Neuronal stem cell (in vitro differentiated cells): ENCODE measurements around the gene SLX9.
A peak's percentile ranks its signal among the peaks of the same experiment; 100 is the strongest.
"Not testable (repeated sequence)": the region's sequence is repeated elsewhere in the genome, so short reads cannot be mapped to it uniquely, and the experiment has no call there.

ENCODE experiments used
- DNase-seq: peaks from one replicate; pipeline ENCODE4 v3.0.0-alpha.2; 2013; ENCODE audit warnings: low spot score
- H2AFZ ChIP-seq: one replicate; pipeline ENCODE4 v1.6.1; 2013; ENCODE audit warnings: mild to moderate bottlenecking, low read length, inconsistent platforms
- H2AK5ac ChIP-seq: 2 replicates; pipeline ENCODE4 v1.6.1; 2013; ENCODE audit warnings: low read depth, mild to moderate bottlenecking, inconsistent platforms, low read length, moderate library complexity, mixed read lengths
- H2BK120ac ChIP-seq: 2 replicates; pipeline ENCODE4 v1.6.1; 2013; ENCODE audit warnings: low read depth, mild to moderate bottlenecking, inconsistent platforms, low read length, moderate library complexity, mixed read lengths
- H2BK12ac ChIP-seq: one replicate; pipeline ENCODE4 v1.6.1; 2013; ENCODE audit warnings: low read length, inconsistent platforms
- H2BK15ac ChIP-seq: 2 replicates; pipeline ENCODE4 v1.6.1; 2013; ENCODE audit warnings: mild to moderate bottlenecking, low read length, inconsistent platforms, mixed read lengths
- H2BK5ac ChIP-seq: one replicate; pipeline ENCODE4 v1.6.1; 2013; ENCODE audit warnings: inconsistent platforms, mild to moderate bottlenecking, low read length, moderate library complexity
- H3K14ac ChIP-seq: one replicate; pipeline ENCODE4 v1.6.1; 2013; ENCODE audit warnings: low read length, inconsistent platforms
- H3K18ac ChIP-seq: 2 replicates; pipeline ENCODE4 v1.6.1; 2013; ENCODE audit warnings: low read length, inconsistent platforms
- H3K23ac ChIP-seq: 2 replicates; pipeline ENCODE4 v1.6.1; 2013; ENCODE audit warnings: low read depth, mild to moderate bottlenecking, mixed read lengths, low read length, inconsistent platforms; ENCODE audit not compliant: poor library complexity
- H3K27ac ChIP-seq: replicated peaks from 3 replicates; pipeline ENCODE4 v1.5.1; 2013; ENCODE audit warnings: low read length, inconsistent platforms
- H3K27me3 ChIP-seq, 3 experiments: 2 replicates each; pipeline ENCODE4 v1.6.1; 2013; ENCODE audit warnings: low read length in 3 of 3, mild to moderate bottlenecking in 2 of 3, inconsistent platforms in 1 of 3, low read depth in 1 of 3, mixed read lengths in 1 of 3, moderate library complexity in 1 of 3; ENCODE audit not compliant: control insufficient read depth in 3 of 3, insufficient read depth in 3 of 3
- H3K36me3 ChIP-seq, 2 donors: replicated peaks in 1 of 2; 2 replicates each; pipeline ENCODE4 v1.6.1; 2013; ENCODE audit warnings: low read length in 2 of 2; ENCODE audit not compliant: control insufficient read depth in 2 of 2, insufficient read depth in 2 of 2
- H3K4ac ChIP-seq: 2 replicates; pipeline ENCODE4 v1.6.1; 2013; ENCODE audit warnings: inconsistent platforms, mild to moderate bottlenecking, low read length, moderate library complexity
- H3K4me1 ChIP-seq, 2 donors: 1 replicate in 1 of 2; 2 replicates in 1 of 2; pipeline ENCODE4 v1.6.1; 2013; ENCODE audit warnings: low read length in 2 of 2, low read depth in 1 of 2; ENCODE audit not compliant: control insufficient read depth in 2 of 2, insufficient read depth in 1 of 2
- H3K4me2 ChIP-seq: one replicate; pipeline ENCODE4 v1.6.1; 2013; ENCODE audit warnings: mild to moderate bottlenecking, low read length, inconsistent platforms; ENCODE audit not compliant: insufficient read depth, poor library complexity, severe bottlenecking
- H3K4me3 ChIP-seq, 2 donors: 2 replicates each; pipeline ENCODE4 v1.5.1; 2013; ENCODE audit warnings: low read length in 2 of 2, mild to moderate bottlenecking in 2 of 2, inconsistent platforms in 1 of 2, moderate library complexity in 1 of 2
- H3K79me1 ChIP-seq: one replicate; pipeline ENCODE4 v1.6.1; 2013; ENCODE audit warnings: low read depth, mild to moderate bottlenecking, inconsistent platforms, low read length, moderate library complexity
- H3K9ac ChIP-seq: one replicate; pipeline ENCODE4 v1.6.1; 2013; ENCODE audit warnings: mild to moderate bottlenecking, low read depth, low read length, inconsistent platforms; ENCODE audit not compliant: poor library complexity
- H3K9me3 ChIP-seq, 2 donors: replicated peaks in 1 of 2; 2 replicates each; pipeline versions ENCODE3 to v1.6.1; 2013; ENCODE audit warnings: low read length in 2 of 2, mild to moderate bottlenecking in 2 of 2, inconsistent platforms in 1 of 2, low read depth in 1 of 2, mixed read lengths in 1 of 2, moderate library complexity in 1 of 2; ENCODE audit not compliant: control insufficient read depth in 2 of 2, insufficient read depth in 1 of 2
- H4K8ac ChIP-seq: one replicate; pipeline ENCODE4 v1.6.1; 2013; ENCODE audit warnings: low read depth, mild to moderate bottlenecking, inconsistent platforms, low read length, moderate library complexity
- H4K91ac ChIP-seq: one replicate; pipeline ENCODE4 v1.6.1; 2013; ENCODE audit warnings: low read length, low read depth, mild to moderate bottlenecking, inconsistent platforms; ENCODE audit not compliant: poor library complexity
- WGBS, 2 donors: extraction: QIAGEN DNeasy Blood & Tissue Kit; methylation state at CpG; one replicate each; pipeline ENCODE4 v1.1.7; 2013; ENCODE audit warnings: missing lambda C conversion rate in 2 of 2, mixed read lengths in 1 of 2; ENCODE audit not compliant: insufficient read length in 2 of 2, insufficient replicate concordance in 1 of 2; ENCODE audit errors: extremely low coverage in 2 of 2; 5-methylcytosine and 5-hydroxymethylcytosine counted together

SLX9 gene

DNA sequence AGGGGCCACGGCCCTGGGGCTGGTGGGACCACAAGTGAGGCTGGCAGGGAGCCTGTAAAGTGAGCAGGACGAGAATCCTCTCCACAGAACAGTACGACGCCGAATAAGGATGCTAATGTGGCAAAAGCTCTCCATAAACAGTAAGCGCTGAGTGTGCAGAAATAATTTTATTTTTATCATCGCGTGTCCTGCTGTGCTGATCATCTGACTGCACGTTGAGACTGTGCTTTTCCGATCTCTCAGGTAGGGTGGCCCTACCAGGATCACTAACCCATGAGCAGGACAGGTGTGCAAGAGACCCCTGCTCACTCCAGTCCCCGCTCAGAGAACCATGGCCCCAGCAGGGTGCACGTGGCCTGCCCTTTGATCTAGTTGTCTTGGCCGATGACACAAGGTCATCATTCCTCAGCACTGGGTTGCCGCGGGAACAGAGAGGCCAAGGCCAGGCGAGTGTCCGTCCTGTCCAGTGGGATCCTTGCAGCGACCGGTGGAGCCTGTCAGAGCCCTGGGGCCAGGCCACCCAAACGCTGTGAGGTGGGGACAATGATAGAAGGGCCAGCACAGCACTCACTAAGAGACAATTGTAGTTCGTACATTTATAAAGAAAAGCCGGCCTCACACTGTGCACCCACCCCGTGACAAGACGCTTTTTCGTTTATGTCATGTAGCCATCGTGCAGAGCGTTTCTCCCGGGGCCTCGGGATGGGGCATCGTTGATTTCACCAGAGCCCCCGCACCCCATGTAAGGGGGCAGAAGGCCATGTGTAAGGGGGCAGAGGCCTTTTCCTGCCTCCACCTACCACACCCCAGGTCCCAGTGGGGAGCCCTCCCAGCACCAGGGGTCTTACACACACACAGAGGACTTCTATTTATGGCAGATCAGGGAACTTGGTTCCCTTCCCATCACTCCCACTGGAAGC is 81.9 kb downstream of the SLX9 start:
- H3K4me1 ChIP-seq = peaks cover 2 to 26% of the 10 kb centered on the region in 2 donors
- no peak for DNase-seq
- WGBS, 2 donors = no CpG with 5 or more reads among the region's 31 CpGs
- H2BK15ac ChIP-seq = peak overlapping the region; percentile 39
- no peak overlapping the region for H3K14ac ChIP-seq
- H3K9me3 ChIP-seq = peaks cover 2 to 7% of the 10 kb centered on the region in 2 donors
- no peak overlapping the region for H4K8ac ChIP-seq
- peak overlapping the region; percentile 51 for H2AK5ac ChIP-seq
- H3K18ac ChIP-seq = peak overlapping the region; percentile 40
- H2BK12ac ChIP-seq = peak overlapping the region; percentile 85
- H3K9ac ChIP-seq = no peak overlapping the region
- H3K4me2 ChIP-seq = no peak overlapping the region
- no peak overlapping the region for H2AFZ ChIP-seq
- no peaks in the 10 kb centered on the region for H3K36me3 ChIP-seq
- peak overlapping the region; percentile 9 for H3K4ac ChIP-seq
- H3K23ac ChIP-seq = peak overlapping the region; percentile 95
- peaks cover 0 to 44% (median 21%) of the 10 kb centered on the region in 3 experiments for H3K27me3 ChIP-seq
- H3K4me3 ChIP-seq = no peak overlapping the region
- no peak overlapping the region for H2BK5ac ChIP-seq
- no peak overlapping the region for H3K27ac ChIP-seq
- no peaks in the 10 kb centered on the region for H3K79me1 ChIP-seq
- no peak overlapping the region for H2BK120ac ChIP-seq
- no peak overlapping the region for H4K91ac ChIP-seq

DNA sequence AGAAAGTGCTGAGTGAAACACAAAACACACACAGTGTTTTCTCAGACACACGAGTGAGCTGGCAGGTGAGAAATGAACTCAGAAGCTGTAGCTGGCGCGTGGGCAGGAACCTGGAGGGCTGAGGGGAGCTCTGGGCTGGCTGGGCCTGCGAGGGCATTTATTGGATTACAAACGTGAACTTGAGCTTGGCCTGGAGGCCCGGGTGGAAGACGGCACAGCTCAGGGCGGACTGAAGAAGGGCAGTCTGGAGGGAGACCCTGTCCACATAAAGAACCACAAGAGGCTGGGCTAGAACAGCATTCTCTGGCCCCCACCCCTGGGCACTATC is 82.5 kb downstream of the SLX9 start:
- Histone ChIP-seq H3K18ac (no peak overlapping the region), H3K27me3 (peaks cover 0 to 41% (median 17%) of the 10 kb centered on the region in 3 experiments), H4K8ac (no peak overlapping the region), H2BK5ac (no peak overlapping the region), H3K14ac (no peak overlapping the region), H2BK15ac (no peak overlapping the region), H3K4ac (no peak overlapping the region), H3K4me2 (no peak overlapping the region), H3K27ac (no peak overlapping the region), H2AK5ac (no peak overlapping the region), H4K91ac (no peak overlapping the region), H2BK120ac (no peak overlapping the region), H3K23ac (no peak overlapping the region), H3K9me3 (peaks cover 2 to 7% of the 10 kb centered on the region in 2 donors), H3K4me1 (peaks cover 3 to 32% of the 10 kb centered on the region in 2 donors), H3K9ac (no peak overlapping the region), H2AFZ (no peak overlapping the region), H3K4me3 (no peak overlapping the region), H3K79me1 (no peaks in the 10 kb centered on the region), H3K36me3 (no peaks in the 10 kb centered on the region), H2BK12ac (no peak overlapping the region)
- no peak for DNase-seq
- no CpG with 5 or more reads among the region's 8 CpGs for WGBS, 2 donors

DNA sequence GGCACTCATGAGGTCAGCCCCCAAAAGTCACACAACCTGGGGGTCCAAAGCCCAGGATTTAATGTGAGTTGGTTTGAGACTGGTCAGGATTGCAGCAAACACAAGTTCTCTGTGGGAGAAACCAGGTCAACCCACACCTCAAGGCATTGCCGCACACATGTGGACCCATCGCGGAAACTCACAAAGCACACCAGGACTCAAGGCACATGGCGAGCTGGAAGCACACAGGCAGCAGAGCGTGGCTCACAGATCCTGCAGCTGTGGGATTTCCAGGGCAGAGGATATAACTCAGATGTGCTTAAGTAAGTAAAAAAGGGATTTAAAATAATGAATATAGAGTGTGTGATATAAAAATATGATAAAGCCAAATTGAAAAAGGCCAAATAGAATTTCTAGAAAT is 82.9 kb downstream of the SLX9 start:
- peaks cover 0 to 40% (median 15%) of the 10 kb centered on the region in 3 experiments for H3K27me3 ChIP-seq
- no peak overlapping the region for H3K4ac ChIP-seq
- H2BK12ac ChIP-seq = no peak overlapping the region
- no peak overlapping the region for H2BK15ac ChIP-seq
- H3K9ac ChIP-seq = no peak overlapping the region
- no peak for DNase-seq
- no peak overlapping the region for H2AK5ac ChIP-seq
- peaks cover 3 to 30% of the 10 kb centered on the region in 2 donors for H3K4me1 ChIP-seq
- peaks cover 2 to 4% of the 10 kb centered on the region in 2 donors for H3K9me3 ChIP-seq
- no CpG with 5 or more reads among the region's 5 CpGs for WGBS, 2 donors
- no peak overlapping the region for H2BK5ac ChIP-seq
- H3K36me3 ChIP-seq = no peaks in the 10 kb centered on the region
- no peak overlapping the region for H3K27ac ChIP-seq
- H3K23ac ChIP-seq = no peak overlapping the region
- H3K79me1 ChIP-seq = no peaks in the 10 kb centered on the region
- no peak overlapping the region for H2BK120ac ChIP-seq
- H2AFZ ChIP-seq = no peak overlapping the region
- H3K14ac ChIP-seq = no peak overlapping the region
- no peak overlapping the region for H3K18ac ChIP-seq
- H3K4me3 ChIP-seq = no peak overlapping the region
- no peak overlapping the region for H4K91ac ChIP-seq
- H3K4me2 ChIP-seq = no peak overlapping the region
- no peak overlapping the region for H4K8ac ChIP-seq

GRCh38 chr21:45024516-45024915 is 84.7 kb downstream of the SLX9 start:
- not testable (repeated sequence) for H2BK12ac ChIP-seq, H2BK120ac ChIP-seq, DNase-seq, H3K79me1 ChIP-seq, H3K9ac ChIP-seq, H4K8ac ChIP-seq, H3K27ac ChIP-seq, H3K23ac ChIP-seq, H2BK5ac ChIP-seq, H3K4me3 ChIP-seq, H3K4me2 ChIP-seq, H3K36me3 ChIP-seq, H3K18ac ChIP-seq, H4K91ac ChIP-seq, H2AK5ac ChIP-seq, H3K4ac ChIP-seq, H3K9me3 ChIP-seq, H2AFZ ChIP-seq, H2BK15ac ChIP-seq, H3K14ac ChIP-seq
- no CpG with 5 or more reads among the region's 4 CpGs for WGBS, 2 donors
- peaks cover 7 to 34% of the 10 kb centered on the region in 2 donors for H3K4me1 ChIP-seq
- H3K27me3 ChIP-seq = peaks cover 0 to 35% (median 2%) of the 10 kb centered on the region in 3 experiments
